GM21360 (cell line): ENCODE results near the gene KCNQ1.

Source experiments
- ATAC-seq: cut with Tn5 transposase; IDR thresholded peaks from one replicate; pipeline ENCODE4 v1.9.1; 2021; ENCODE audit warnings: mild to moderate bottlenecking, moderate library complexity; ENCODE audit not compliant: unreplicated experiment

The KCNQ1 gene

DNA sequence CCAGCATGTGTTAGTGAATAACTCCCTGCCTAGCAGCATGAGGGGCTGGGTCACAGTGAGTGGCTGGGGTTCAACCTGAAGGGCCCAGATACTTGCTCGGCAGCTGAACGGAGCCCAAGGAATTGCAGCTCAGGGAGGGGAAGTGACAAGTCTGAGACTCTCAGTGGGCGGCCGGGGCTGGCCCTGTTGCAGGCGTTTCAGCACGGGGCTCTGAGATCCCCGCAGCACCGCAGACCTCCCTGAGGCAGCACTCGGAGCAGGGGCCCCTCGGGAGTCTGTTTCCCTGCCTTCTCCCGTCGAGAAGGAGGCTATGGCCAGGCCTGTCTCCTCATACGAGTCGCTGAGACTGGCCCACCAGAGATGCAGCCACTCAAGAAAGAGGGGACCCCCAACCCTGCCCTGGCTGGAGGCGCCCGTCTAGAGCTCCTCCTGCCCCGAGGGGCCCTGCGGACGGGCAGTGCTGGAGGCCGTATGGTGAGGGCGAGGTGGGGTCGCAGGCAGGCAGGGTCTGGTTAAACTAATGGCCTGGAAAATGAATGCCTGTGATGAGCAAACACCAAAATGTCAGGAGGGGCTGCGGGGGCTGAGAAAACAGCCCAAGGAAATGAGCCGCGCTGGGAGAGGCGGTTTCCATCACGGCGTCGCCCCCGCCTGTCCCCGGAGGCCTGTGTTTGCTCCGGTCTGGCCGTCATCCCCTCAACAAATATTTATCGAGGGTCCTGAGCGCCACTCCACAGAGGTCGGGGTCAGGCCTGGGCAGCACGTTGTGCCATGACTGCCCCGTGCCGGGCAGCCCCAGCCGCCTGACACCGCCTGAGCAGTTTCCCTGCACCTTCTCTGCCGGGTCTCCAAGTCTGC is 35.0 kb upstream of the KCNQ1 start:
- no peak for ATAC-seq

DNA sequence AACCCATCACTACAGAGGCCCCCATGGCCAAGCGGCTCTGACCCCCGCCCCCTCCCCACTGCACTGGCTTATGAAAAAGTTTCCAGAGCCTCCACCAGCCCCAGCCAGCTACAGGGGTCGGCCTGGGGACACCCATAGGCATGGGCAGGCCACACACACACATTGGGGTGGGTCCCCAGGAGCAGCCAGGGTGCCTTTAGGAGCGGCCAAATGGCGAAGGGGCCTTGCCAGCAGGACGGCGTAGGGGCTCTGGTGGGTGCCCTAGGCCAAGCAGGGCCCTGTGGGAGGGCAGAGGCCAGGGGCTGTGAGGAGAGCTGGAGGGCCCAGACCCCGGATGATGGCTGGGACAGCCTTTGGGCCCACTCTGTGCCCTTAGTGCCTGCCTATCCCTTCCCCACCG is 34.2 kb upstream of the KCNQ1 start:
- ATAC-seq, result no peak

DNA sequence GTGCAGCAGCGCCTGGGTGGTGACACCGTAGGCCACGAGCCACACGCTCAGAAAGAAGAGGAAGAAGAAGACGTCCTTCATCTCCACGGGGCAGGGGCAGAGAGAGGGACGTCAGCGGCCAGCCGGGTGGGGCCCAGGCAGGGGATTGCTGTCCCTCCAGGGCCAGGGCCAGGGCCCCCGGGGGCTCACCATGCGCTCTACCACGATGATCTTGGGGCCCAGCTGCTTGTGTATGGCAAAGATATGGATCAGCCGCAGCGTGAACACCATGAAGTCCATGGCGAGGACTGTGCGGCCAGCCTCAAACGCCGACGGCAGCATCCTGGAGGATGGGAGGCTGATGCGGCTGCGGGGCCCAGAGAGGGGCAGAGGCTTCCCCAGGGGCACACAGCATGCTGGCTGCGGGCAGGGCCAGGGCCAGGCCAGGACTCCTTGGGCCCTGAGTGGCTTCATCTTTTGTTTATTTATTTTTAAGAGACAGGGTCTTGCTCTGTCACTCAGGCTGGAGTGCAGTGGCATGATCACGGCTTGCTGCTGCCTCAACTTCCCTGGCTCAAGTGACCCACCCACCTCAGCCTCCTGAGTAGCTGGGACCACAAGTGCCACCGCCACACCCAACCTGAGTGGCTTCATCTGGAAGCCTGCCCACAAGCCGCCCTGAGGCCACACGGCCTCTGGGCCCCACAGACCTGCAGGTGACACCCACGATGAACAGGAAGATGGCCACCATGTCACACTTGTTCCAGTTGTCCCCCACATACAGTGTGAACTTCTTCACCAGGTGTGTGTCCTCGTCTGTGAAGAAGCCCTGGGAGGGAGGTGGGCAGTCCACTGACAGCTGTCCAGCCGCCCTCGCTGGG is 33.1 kb upstream of the KCNQ1 start:
- ATAC-seq, result no peak

DNA sequence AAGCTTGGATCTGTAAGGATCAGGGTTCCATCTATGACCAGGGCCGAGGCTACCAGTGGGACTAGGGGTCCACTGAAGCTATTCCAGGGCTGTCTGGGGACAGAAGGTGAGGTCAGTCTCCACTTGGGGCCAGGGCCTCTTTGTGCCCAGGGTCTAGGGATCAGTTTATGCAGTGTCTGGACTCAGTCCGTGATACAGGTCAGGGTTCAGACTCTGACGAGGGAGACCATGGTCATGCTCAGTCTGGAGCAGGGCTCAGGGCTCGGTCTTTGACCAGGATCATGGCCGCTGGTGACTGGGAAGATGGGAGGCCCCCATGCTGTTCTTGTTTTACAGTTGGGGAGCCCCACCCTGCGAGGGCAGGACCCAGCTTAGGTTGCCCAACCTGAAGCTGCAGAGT is 32.5 kb upstream of the KCNQ1 start:
- no peak for ATAC-seq

DNA sequence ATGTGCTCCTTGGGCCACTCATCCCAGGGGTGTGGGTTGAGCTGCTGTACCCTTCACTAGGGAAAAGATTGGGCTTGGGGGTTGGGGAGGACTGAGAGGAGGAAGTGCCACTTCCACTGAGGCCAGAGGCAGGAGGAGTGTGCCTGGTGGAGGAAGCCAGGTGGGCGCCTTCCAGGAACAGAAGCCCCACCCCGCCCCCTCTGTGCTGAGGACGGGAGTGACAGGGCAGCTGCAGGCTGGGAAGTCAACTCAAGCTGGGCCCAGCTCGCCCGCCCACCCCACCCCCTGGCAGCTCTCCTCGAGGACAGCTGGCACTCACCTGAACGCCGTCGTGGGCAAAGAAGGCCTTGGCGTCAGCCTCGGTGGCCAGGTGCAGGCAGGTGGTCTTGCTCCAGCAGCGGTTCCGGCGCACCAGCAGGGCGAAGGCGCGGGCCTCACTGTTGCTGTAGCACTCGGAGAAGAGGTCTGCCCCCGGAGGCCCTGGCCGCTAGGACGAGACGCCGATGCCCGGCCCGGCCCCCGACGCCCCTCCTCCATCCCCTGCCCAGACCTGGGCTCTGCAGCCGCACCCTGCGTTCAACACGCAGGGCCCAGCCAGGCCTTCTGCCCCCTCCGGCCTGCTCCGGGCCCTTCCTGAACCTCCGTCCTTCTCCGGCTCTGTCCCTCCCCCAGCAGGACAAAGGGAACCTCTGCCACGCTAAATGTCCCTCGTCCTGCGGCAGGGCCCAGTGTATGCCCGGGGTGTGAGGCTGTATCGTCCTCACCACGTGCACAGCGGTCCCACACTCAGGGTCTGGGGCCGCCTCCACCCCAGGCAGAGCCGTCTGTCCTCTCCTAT is 30.8 kb upstream of the KCNQ1 start:
- ATAC-seq, result no peak

DNA sequence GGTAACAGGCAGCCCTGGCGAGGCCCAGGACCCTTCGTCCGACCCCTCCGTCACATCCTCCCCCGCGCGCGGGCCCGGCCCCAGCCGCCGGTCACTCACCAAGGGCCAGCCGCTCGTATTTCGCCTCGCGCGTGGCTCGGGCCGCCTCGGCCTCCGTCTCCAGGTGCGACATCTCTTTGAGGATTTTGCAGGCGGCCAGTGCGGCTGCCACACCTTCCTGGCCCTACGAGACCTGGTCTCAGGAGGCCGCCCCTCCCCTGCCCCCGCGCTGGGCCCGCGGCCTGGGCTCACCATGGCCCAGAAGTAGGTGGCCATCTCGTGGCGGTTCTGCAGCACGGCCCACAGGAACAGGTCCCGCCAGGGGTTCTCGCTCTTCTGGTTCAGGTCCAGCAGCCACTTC is 30.2 kb upstream of the KCNQ1 start:
- no peak for ATAC-seq

DNA sequence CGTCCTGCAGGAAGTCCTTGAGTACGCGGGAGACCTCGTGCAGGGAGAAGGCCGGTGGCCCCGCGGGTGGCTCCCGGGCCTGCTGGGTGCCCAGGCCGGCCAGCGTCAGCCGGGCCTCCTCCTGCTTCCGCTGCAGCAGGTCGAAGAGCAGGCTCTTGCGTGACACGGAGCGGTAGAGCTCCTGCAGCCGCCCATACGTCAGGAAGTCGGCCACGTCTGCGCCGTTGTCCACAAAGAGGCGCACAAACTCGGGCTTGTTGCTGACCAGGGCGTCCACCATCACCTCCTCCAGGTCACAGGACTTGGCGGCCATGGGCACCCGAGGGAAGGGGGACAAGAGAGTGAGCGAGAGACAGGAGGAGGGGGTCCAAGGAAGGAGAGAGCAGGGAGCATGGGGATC is 29.6 kb upstream of the KCNQ1 start:
- no peak for ATAC-seq

DNA sequence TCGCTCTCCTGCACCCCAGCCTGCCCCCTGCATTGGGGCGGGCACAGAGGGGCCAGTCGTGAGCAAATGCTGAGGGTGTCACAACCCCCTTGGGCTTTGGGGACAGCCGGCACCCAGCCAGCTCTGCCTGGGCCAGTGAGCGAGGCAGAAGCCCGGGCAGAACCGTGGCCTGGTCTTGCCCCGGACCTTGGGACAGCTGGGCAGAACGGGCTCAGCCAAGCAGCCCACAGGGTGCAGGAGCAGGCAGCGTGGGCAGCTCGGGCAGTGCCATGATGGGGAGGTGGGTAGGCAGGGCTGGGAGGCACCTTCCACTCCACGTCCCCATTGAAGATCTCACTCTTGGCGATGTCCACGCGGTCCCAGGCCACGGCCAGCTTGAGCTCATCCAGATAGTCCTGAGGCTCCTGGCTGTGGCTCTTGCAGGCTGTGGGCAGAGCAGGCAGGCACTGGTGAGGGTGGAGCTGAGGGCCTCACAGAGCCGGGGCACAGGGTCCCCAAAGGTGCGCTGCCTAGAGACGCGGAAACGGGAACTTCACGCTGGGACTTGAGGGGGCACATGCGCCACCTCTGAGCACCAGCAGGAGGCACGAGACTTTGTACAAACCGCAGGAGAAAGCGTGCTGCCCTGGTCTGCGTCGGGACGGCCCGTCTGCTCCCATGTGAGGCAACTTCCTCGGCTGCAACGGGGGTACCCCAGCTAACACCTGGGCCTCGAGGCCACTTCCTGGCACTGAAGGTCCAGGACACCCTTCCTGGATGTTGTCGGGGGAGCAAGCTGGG is 29.0 kb upstream of the KCNQ1 start:
- ATAC-seq, result no peak

DNA sequence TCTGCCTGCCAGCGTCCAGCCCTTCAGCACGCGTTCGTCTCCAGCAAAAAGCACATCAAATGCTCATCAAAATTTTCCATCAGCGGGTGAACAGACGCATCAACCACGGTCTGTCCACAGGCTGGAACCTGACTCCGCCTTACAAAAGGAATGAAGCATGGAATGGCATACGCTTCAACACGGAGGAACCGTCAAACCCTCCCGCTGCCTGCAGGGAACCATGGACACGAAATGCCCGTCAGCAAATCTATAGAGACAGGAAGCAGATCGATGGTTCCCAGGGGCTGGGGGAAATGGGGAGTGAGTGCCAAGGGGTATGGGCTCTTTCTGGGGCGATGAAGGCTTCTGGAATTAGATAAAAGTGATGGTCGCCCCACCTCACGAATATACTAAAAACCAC is 28.0 kb upstream of the KCNQ1 start:
- no peak for ATAC-seq

DNA sequence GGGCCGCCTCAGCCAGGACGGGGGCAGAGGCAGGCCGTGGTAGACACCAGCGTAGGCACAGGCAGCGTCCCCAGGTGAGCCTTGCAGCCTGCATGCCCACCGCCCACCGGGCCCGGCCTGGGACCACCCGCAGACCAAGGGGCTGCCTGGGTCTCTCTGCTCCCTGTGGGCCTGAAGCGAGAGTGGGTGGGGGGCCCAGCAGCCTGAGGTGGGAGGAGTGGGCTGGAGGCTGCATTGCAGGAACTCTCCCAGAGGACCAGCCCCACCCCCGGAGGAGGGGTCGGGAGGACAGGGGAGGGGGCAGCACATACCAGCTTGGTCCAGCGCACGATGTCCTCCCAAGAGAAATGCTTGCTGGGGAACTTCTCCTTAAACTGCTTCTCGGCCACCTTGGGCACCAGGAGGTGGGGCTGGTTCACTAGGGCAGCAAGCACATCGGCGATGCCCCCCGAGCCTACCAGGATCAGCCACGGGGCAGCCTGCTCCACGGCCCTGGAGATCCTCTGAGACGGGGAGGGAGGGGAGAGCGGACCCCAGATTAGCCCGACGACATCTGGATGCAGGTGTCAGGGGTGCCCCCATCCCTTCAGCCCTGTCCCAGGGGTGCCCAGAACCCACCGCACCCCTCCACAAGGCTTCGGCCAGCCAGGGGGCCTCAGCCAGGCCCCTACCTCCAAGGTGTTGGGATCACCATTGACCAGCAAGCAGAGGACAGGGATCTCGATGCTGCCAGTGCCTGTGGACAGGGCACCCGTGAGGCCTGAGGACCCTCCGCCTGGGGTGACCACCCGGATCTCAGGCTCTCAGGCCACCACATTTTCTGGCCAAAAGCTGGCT is 26.7 kb upstream of the KCNQ1 start:
- ATAC-seq, result no peak

DNA sequence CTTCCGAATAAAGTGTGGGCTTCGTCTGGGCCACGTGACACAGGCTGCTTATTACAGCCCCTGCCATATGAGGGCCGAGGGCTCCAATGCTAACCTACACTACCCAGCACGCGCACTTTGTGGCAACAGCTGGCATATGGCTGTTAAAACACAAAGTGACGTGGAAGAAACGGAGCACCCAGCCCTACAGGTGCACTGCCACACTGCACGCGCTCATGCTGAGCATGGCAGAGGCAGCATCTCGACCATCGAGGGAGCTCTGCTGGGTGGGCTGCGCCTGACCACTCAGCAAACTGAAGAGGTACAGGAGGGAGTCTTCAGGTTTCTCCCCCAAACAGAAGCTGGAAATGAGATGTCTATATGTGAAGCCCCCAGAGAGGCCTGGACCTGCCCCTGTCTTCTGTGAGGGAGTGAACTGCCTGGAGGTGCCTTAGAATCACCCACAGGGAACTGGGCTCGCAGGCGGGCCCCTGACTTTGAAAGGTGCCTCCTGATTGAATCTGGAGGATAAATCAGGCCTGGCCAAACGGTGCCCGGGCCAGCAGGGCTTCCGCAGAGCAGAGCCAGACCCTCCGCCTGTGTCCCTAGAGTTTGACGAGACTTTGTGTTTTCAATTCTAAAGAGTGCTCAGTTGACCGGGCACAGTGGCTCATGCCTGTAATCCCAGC is 26.0 kb upstream of the KCNQ1 start:
- no peak for ATAC-seq

DNA sequence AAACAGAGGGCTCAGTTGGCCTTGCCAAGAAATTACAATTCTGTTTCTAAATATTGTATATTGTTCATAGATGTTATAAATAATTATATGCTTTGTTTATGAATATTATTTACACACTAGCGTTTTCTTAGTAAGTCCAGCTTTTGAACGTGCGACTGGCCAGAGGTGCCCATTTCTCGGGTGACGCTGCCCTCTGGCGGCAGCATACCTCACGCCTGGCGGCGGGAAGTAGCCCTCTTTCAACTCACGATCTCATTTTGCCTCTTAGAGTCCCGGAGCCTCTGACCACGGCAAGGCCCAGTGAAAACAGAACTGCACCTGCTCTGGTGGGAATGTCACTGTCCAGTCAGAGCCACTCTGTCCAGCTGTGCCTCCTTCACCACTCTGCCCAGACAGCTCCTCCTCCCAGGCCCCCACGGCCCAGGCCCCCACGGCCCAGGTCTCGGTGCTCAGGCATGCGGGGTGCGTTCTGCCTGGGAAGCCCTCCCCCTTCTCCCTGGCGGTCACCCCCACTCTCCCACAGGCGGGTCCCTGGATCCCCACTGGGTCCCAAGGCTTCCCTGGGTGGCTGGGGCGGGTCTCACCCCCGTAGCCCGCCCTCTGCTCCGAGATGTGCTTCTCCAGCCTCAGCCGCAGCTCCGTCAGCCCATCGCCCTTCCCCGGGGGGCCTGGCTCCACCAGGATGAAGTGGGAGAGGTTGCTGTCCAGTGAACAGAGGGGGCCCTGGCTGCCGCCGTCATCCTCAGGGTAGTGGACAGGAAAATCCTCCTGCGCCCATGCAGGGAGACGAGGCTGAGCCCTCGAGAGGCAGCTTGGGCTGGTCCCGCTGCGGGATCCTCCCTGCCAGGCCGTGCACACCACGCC is 24.9 kb upstream of the KCNQ1 start:
- no peak for ATAC-seq

DNA sequence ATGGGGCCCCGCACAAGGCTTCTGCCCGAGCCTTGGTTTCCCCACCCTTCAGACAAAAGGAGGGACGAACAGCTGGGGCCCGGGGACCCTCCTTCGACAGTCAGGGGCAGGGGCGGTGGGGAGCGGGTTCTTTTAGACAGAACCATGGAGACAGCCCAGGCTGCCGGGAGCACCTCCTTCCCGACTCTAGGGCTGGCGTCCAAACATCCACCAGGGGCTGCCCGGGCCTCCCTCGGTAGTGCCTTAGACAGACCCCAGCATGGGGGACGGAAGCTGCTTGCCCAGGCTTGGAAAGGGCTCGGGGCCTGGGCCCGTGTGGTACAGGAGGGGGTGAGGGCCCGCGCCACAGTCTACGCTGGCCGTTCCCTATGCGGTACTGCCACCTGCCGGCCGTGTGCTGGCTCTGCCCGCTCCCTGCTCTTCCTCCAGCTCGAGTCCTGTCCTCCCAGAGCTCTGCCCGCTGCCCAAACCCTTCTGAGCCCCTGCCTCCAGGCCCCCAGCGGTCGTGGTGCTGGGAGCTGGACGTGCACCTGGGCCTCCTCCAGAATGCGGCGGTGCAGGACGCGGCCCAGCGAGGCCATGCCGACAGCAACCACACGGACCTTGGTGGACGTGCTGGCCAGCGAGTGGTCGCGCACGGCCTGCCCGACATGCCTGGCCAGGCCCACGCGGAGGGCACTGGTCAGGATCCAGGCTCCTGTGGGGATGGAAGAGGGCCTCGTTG is 24.1 kb upstream of the KCNQ1 start:
- ATAC-seq, result peak; percentile 72

DNA sequence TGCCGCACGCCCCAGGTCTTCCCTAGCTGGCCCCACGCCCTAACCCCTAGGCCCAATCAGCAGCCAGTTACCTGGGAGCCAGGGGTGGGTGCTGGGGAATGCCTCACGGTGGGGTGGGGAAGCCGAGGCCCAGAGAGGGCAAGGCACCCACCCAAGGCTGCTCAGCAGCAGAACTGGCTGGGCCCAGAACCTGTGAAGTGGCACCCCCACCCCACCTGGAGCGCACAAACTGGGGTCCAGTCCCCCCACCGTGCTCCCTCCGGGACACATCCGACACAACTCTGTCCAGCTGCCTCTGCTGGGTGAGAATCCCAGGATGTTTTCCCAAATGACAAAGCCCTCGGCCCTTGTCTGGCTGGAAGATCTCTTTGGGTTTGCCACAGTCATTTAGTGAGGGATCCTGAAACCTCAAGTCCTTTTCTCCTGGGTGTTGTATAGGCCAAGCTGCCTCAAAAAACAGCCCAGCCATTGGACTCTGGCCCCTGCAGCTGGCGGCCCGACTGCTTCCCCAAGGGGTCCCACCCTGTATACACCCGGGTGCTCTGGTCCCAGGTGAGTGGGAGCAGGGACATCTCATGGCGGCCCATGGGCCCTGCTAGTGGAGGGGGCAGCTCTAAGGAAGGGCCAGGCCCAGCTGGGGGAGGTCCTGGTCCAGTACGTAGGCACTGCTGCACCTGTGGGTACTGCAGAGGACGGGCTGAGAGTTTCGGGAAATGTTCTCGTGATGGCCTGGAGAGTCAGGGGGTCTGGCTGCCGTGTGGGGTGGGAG is 23.4 kb upstream of the KCNQ1 start:
- no peak for ATAC-seq

DNA sequence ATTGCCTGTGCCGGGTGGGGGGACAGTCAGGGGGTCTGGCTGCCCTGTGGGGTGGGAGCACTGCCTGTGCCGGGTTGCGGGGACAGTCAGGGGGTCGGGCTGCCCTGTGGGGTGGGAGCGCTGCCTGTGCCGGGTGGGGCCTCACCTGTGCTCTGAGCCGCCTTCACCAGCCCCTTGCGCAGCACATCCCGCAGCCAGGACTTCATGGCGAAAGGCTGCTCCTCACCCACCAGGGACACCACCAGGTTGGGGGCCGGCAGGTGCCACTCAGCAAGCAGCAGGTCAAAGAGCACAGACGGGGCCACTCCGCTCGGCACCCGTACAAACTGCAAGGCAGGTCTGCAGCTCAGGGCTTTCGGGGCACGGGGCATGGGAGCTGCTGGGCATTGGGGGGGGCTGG is 22.8 kb upstream of the KCNQ1 start:
- no peak for ATAC-seq

DNA sequence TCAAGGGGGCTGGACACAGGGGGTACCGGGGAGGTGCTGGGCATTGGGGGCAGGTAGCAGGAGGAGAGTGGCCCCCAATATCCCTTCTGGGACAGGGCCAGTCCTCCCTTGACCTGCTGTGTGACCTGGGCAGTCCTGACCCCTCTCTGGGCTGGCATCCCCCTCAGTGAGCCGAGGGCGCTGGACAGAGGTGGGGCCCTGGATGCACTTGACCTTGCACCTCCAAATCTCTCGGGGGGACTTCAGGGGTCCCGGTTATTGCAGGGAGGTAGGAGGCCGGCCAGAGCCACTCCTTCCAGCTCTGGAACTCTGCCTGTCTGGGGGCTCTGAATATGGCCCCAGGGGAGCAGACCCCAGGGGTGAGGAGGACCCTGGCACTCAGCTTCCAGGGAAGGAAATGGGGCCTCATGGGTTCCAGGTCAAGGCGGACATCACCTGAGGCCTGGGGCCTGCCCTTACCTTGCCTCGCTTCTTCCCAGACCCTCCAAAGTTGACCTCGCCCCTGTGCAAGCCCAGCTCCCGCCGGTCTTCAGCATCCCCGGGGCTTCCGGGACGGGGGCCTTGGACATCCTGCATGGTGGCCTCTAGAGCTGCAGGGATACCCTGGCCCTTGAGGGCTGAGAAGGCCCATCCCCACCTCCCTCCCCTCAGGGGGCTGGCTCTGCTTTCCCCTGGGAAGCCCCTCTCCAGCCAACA is 22.2 kb upstream of the KCNQ1 start:
- no peak for ATAC-seq
